8988T (cell line): ENCODE measurements around the gene RNF123.
"Not testable (repeated sequence)": the region's sequence is repeated elsewhere in the genome, so short reads cannot be mapped to it uniquely, and the experiment has no call there.

Experiments
- DNase-seq: peaks from one replicate; pipeline ENCODE4 v3.0.0; 2011

Gene RNF123

GRCh38 chr3:49683162-49683561 is 6.2 kb upstream of the RNF123 start:
- no peak for DNase-seq

- DNase-seq: not testable (repeated sequence)
Measured at GRCh38 chr3:49684453-49684852, 4.9 kb upstream of the RNF123 start.

DNA sequence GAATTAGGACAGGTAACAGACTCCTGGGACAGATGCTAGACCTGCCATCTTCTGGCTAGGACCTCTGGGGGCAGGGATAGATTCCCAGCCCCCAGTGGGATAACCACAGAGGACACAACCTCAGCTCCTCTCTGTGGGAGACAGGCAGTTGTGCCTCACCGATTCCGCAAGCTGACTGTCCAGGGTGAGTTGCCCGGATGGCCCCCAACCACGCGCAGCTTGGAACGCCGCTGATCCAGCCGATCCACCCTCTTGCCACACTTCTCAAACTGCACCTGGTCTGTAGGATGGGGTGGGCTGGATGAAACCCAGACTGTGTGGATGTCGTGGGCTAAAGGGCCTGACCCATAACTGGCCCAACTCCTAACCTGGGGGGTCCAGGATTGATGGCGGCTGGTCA is 4.3 kb upstream of the RNF123 start:
- DNase-seq: not testable (repeated sequence)

GRCh38 chr3:49685846-49686245 is 3.5 kb upstream of the RNF123 start:
- DNase-seq: not testable (repeated sequence)

- DNase-seq: not testable (repeated sequence)
Measured at GRCh38 chr3:49686346-49686745, 3.0 kb upstream of the RNF123 start.

DNA sequence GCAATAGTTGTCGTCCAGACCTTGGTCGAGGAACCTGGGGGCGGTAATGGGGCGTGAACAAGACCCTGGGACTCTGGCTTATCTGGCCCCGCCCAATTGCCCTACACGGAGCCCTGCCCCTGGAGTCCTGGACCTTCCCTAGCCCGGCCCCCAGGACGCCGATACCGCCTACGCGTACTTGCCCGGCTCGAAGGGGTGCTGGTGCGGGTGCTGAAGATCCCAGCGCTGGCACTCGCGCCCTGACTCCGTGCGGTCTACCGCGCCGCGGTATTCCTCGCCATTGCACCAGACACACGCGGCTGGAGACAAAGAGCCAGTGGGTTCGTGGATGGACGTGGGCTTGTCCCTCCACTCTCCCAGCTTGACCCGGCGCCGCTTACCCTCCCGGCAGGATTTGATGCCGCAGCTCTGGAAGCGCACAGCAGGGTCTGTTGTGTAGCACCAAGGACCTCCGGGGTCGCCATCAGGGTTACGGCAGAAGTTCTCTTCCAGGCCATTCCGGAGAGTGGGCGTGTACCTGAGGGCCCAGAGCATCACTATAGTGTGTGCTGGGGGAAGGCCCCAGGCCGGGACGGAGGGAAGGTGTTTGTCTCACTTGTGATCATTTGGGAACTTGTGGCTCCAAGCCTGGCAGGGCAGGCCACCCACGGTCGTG is 2.5 kb upstream of the RNF123 start:
- DNase-seq: not testable (repeated sequence)

- not testable (repeated sequence) for DNase-seq
Measured at GRCh38 chr3:49687424-49687795, 1.9 kb upstream of the RNF123 start.

GRCh38 chr3:49688338-49689045 is 865 bp upstream of the RNF123 start:
- not testable (repeated sequence) for DNase-seq

GRCh38 chr3:49689908-49690624 is 709 bp downstream of the RNF123 start:
- DNase-seq: not testable (repeated sequence)

- not testable (repeated sequence) for DNase-seq
Measured at GRCh38 chr3:49690856-49691255, 1.5 kb downstream of the RNF123 start.

DNA sequence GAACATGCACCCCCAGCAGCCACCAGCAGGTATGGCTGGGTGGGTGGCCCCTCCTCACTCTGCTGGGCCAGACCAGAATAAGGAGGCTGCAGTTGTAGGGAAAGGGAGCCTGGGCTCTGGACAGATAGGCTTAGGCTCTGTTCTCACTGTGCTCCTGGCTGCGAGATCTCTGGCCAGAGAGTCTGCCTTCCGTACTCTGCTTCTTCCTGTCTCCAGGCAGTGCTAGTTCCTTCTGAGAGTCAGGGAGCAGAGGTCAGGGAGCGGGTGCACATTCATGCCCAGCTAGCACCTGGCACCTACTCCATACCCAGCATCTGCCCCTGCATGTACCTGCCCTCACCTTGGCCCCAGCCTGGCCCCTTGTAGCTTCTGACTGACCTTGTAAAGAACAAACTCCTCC is 2.1 kb downstream of the RNF123 start:
- DNase-seq: not testable (repeated sequence)

DNA sequence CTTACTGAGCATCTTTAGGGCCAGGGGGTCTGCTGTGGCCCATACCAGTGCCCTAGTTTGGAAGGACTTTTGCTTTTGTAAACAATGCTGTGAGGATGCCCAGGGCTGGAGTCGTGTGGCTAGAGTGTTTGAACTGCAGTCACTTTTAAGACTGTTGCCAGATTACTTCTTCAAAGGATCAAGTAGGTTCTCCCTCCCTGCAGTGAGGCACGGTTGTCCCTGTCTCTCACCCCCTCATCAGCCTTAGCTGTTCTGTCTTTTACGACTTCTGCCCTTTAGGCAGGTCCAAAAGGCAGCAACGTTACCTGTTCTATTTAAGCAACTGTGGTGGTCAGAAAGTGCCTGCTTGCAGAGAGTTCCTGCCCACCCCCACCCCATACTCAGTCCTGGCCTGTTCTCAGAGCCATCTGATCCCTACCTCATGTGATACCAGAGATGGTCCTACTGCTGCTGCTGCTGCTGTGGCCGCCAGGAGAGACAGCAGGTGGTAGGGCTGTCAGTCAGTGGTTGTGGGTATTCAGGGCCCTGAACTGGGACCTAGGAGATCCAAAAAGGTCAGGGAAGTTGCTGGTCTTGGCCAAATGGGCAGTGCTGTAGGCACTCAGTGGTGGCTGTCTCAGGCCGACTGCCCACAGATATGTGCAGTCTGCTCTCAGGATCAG is 5.2 kb downstream of the RNF123 start:
- DNase-seq: not testable (repeated sequence)

GRCh38 chr3:49695350-49696015 is 6.1 kb downstream of the RNF123 start:
- DNase-seq: not testable (repeated sequence)

DNA sequence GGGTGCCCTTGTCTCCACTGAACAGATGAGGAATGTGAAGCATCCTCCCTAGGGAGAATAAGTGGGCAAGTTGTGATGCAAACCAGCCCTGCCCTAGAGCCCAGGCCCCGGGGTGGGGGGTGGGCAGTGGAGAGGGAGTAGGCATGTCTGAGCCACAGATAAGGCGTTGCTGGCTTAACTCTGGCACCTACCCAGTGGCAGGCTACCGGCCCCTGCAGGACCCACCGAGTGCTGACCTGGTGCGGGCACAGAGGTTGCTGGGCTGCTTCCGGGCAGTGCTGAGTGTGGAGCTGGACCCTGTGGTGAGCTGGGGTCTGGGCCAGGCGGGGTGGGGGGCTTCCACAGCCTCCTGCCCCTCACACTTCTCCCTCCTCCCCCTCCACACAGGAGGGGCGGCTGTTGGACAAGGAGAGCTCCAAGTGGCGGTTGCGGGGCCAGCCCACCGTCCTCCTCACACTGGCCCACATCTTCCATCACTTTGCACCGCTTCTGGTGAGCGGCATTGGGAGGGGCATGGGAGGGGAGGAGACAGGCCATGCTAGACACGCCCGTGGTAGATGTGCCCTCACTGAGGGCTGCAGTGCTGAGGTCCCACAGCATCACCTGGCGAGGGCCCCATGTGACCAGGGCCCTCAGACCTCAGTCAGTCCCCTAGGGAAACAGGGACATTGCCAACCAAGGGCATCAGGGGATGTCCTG is 10.1 kb downstream of the RNF123 start:
- DNase-seq: no peak

DNA sequence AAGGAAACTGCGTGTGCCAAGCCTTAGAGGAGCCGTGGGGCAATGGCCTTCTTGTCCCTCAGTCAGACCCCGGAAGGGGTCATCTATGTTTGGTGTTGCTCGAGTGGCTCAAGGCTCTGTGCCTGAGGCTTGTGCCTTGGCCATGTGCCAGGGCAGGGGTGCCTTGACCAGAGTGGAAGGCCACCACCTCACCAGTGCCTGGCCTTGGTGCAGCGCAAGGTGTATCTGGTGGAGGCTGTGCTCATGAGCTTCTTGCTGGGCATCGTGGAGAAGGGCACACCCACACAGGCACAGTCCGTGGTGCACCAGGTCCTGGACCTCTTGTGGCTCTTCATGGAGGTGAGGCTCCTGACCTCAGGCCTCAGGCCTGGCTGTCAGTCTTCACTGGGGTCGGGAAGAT is 10.7 kb downstream of the RNF123 start:
- no peak for DNase-seq

DNA sequence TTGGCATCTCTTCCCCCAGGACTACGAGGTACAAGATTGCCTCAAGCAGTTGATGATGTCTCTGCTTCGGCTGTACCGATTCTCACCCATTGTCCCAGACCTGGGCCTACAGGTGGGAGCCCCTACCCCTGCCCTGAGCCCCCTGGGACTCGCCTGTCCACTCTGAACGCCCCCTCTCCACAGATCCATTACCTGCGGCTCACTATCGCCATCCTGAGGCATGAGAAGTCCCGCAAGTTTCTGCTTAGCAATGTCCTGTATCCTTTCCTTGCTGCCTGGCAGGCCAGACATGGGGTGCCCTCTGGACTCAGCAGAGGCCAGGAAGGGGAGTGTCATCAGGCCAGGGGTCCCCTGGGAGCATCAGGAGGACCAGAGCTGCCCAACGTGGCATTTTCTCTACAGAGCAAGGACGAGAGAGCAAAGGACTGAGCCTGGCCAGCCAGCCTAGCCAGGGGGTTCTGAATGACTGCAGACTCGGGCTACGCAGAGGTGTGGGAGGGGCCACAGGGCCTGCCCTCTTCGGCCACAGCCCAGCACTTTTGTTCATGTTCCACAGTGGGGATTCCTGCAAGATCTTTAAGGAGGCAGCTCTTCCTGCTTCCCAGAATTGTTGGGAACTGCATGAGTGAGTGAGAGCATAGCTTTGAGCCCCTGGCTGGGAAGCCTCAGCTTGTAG is 11.2 kb downstream of the RNF123 start:
- DNase-seq: no peak

- DNase-seq: no peak
Measured at GRCh38 chr3:49701388-49702077, 12.2 kb downstream of the RNF123 start.

- no peak for DNase-seq
Measured at GRCh38 chr3:49702672-49703071, 13.3 kb downstream of the RNF123 start.

DNA sequence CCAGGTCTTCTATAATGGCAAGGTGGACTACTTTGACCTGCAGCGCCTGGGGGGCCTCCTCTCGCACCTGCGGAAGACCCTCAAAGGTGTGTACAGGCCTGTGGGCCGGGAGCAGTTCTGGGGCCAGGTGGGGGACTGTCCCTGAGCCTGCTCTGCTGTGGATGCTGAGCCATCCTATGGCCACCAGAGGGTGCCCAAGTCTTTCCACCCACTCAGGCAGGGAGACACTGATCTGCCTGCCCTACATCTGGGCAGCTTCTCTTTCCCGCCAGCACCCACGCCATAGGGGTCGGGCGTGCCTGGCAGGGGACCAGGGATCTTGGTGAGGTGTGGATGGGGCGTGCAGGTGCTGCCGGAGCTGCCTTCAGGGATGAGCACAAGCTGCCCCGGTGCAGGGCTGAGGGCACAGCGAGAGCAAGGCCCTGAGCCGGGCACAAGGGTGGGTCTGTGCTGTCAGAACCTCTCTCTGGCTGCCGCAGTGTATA is 14.1 kb downstream of the RNF123 start:
- peak; percentile 89 for DNase-seq

DNA sequence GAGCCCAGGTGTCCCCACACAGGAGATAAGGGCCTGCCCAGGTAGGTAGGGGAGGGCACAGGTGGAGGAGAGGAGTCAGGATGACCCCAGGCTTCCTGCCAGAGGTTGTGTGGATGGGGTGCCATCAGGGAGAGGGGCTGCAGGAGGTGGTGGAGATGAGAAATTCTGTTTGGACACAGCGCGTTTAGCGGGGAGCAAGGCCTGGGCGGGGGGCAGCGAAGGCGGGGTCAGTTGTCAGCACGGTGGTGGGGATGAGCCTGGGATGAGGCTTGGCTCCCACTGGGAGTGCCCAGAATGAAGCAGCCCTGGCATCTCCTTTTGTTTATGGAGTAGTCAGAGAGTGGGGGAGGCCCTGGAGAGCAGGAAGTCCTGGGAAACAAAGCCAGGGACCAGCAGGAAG is 14.6 kb downstream of the RNF123 start:
- no peak for DNase-seq

DNA sequence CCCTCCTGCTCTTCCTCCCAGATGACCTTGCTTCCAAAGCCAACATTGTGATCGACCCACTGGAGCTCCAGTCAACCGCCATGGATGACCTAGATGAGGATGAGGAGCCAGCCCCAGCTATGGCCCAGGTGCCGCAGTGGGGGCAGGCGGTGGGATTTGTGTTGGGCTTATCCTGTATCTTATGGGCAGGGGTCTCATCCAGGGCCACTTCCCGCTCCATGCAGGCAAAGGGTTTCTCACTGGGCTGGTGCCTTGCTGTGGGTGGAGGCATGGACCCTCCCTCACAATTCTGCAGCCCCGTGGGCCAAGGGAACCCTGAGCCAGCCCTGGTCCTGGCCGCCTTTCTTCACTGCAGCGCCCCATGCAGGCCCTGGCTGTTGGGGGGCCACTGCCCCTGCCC is 15.3 kb downstream of the RNF123 start:
- DNase-seq: no peak
